ENCODE measurements around the gene ITPKB. TPM values are rescaled to one million over a fixed set of nuclear protein-coding genes. Genes with fewer than 3 reads are reported as not detected.

The ITPKB gene
- polyA plus RNA-seq, 1 of the 3 experiments (the other 2 are of a cell fraction) = 2.4 TPM

DNA sequence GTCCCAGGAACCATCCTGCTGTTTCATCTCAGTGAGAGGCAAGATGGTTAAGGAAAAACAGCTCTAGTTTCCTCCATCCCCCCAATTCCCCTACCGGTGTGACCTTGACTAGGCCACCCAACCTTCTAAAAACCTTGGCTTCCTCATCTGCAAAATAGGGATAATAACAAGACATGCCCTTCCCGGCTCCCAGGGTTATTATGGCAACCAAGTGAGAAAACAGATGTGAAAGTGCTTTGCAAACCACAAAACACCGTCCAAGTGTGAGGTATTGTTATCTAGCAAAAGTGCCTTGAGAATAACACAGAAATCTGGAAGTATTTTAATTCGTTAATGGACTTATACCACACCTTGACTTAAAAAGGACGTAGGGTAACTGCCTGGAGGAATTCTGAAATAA, 62.7 kb downstream of the ITPKB start:
- peaks cover 13 to 21% of the 10 kb centered on the region in 2 experiments for H3K4me1 ChIP-seq (ENCODE audit: control insufficient read depth in 1 of 2, insufficient read depth in 2 of 2, low read depth in 1 of 2, low read length in 1 of 2)
- H2AFZ ChIP-seq (ENCODE audit: low read depth) = no peak overlapping the region
- H3K9ac ChIP-seq = no peak overlapping the region
- no peaks in the 10 kb centered on the region for H3K36me3 ChIP-seq (replicated peaks in 1 of 2; ENCODE audit: control insufficient read depth in 1 of 2, insufficient read depth in 2 of 2, low read length in 1 of 2)
- no peaks in the 10 kb centered on the region for H4K20me1 ChIP-seq (ENCODE audit: insufficient read depth)
- 86% methylated on average over 5 of the region's 5 CpGs for WGBS (ENCODE audit: low lambda C conversion rate)
- ChIA-PET CTCF (interaction anchor here (1.4 kb wide), 2 partner anchors 14 to 42 kb away, joined by 3 to 4 read pairs; no protein-coding TSS in a partner anchor), POLR2A (no interaction called here)
- DNase-seq = no peak
- TF ChIP-seq RAD21 (IDR thresholded peaks at IDR 0.05; ENCODE audit: low read length) (no peak), MEF2A (IDR thresholded peaks at IDR 0.05; ENCODE audit: borderline replicate concordance, low read depth) (no peak), EZH2phosphoT487 (IDR thresholded peaks at IDR 0.05; ENCODE audit: borderline replicate concordance, low read depth) (no peak), JUND (IDR thresholded peaks at IDR 0.05) (no peak), CTCF (IDR thresholded peaks at IDR 0.05) (no peak), MAX (IDR thresholded peaks at IDR 0.05; ENCODE audit: low read depth) (no peak), RCOR1 (IDR thresholded peaks at IDR 0.05; ENCODE audit: low read length) (no peak), SIN3A (IDR thresholded peaks at IDR 0.05; ENCODE audit: borderline replicate concordance, low read depth, low read length) (no peak), PBX3 (IDR thresholded peaks at IDR 0.05) (no peak), RFX5 (IDR thresholded peaks at IDR 0.05; ENCODE audit: low read length) (no peak), SMC3 (IDR thresholded peaks at IDR 0.05; ENCODE audit: low read depth, low read length) (no peak), CHD2 (IDR thresholded peaks at IDR 0.05; ENCODE audit: low read length, partially characterized antibody) (no peak), ELF1 (IDR thresholded peaks at IDR 0.05) (no peak)
- TF ChIP-seq, protein P1, sequence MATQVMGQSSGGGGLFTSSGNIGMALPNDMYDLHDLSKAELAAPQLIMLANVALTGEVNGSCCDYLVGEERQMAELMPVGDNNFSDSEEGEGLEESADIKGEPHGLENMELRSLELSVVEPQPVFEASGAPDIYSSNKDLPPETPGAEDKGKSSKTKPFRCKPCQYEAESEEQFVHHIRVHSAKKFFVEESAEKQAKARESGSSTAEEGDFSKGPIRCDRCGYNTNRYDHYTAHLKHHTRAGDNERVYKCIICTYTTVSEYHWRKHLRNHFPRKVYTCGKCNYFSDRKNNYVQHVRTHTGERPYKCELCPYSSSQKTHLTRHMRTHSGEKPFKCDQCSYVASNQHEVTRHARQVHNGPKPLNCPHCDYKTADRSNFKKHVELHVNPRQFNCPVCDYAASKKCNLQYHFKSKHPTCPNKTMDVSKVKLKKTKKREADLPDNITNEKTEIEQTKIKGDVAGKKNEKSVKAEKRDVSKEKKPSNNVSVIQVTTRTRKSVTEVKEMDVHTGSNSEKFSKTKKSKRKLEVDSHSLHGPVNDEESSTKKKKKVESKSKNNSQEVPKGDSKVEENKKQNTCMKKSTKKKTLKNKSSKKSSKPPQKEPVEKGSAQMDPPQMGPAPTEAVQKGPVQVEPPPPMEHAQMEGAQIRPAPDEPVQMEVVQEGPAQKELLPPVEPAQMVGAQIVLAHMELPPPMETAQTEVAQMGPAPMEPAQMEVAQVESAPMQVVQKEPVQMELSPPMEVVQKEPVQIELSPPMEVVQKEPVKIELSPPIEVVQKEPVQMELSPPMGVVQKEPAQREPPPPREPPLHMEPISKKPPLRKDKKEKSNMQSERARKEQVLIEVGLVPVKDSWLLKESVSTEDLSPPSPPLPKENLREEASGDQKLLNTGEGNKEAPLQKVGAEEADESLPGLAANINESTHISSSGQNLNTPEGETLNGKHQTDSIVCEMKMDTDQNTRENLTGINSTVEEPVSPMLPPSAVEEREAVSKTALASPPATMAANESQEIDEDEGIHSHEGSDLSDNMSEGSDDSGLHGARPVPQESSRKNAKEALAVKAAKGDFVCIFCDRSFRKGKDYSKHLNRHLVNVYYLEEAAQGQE (IDR thresholded peaks at IDR 0.05; ENCODE audit: low read depth, low read length) = no peak
- TF ChIP-seq, protein P2, sequence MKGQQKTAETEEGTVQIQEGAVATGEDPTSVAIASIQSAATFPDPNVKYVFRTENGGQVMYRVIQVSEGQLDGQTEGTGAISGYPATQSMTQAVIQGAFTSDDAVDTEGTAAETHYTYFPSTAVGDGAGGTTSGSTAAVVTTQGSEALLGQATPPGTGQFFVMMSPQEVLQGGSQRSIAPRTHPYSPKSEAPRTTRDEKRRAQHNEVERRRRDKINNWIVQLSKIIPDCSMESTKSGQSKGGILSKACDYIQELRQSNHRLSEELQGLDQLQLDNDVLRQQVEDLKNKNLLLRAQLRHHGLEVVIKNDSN (IDR thresholded peaks at IDR 0.05; ENCODE audit: borderline replicate concordance, low read depth) = no peak
- no peak overlapping the region for H3K4me2 ChIP-seq
- H3K4me3 ChIP-seq (ENCODE audit: low read depth in 2 of 2, low read length in 1 of 2) = no peak overlapping the region
- H3K79me2 ChIP-seq (ENCODE audit: insufficient read depth) = no peaks in the 10 kb centered on the region
- no peaks in the 10 kb centered on the region for H3K27me3 ChIP-seq (ENCODE audit: insufficient read depth)
- H3K27ac ChIP-seq (ENCODE audit: low read depth in 2 of 2, low read length in 1 of 2) = peak overlapping the region; percentile 54 to 56; a peak in 3 of 4 replicates
- H3K9me2 ChIP-seq = no peaks in the 10 kb centered on the region
- H3K9me3 ChIP-seq = no peaks in the 10 kb centered on the region
- no peaks in the 10 kb centered on the region for H3F3A ChIP-seq (replicated peaks; ENCODE audit: insufficient read depth)
